NAMALWA (cell line): ENCODE data around the gene TFPT.
"Not testable (repeated sequence)": the region's sequence is repeated elsewhere in the genome, so short reads cannot be mapped to it uniquely, and the experiment has no call there.

Source experiments
- DNase-seq: peaks from one replicate; pipeline ENCODE4 v3.0.0-alpha.2; 2015; ENCODE audit warnings: low spot score

The TFPT gene

GRCh38 chr19:54121259-54121658 is 5.8 kb upstream of the TFPT start:
- DNase-seq: no peak

DNA sequence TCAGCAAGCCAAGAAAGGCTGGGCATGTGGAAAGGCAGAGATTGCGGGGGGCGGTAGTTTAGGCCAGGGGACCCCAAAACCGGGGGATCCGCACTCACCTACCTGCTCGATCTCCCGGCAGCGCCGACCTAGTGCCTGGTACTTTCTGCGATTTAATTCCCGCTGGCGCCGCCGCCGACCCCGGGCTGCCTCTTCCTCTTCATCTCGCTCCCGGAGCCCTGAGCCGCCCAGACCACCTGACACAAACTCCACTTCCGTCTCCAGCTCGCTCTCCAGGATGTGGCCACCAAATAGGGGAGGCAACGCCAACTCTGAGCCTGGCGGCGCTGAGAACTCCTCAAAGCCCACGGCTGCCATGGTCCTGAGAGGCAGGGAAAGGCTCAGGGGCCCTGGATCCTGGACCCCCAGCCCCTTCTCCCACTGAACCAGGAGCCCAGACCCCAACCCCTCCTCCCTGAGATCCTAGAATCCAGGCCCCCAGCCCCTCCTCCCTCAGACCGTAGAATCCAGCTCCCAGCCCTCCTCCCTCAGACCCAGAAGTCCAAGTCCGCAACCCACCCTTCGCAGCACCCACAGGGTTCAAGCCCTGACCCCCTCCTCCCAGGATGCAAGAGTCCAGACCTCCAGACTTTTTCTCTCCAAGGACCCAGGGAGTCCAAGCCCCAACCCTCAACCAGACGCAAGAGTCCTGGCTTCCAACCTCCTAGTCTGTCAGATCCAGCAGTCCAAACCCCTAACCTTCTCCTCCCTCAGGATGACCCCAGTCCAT is 933 bp downstream of the TFPT start:
- no peak for DNase-seq

- no peak for DNase-seq
Measured at GRCh38 chr19:54109651-54110050, 5.8 kb downstream of the TFPT start.

GRCh38 chr19:54108496-54108895 is 7.0 kb downstream of the TFPT start:
- no peak for DNase-seq

- DNase-seq: no peak
Measured at GRCh38 chr19:54107876-54108490, 7.5 kb downstream of the TFPT start.

GRCh38 chr19:54106716-54107115 is 8.7 kb downstream of the TFPT start:
- no peak for DNase-seq

- no peak for DNase-seq
Measured at GRCh38 chr19:54105796-54106195, 9.7 kb downstream of the TFPT start.

DNA sequence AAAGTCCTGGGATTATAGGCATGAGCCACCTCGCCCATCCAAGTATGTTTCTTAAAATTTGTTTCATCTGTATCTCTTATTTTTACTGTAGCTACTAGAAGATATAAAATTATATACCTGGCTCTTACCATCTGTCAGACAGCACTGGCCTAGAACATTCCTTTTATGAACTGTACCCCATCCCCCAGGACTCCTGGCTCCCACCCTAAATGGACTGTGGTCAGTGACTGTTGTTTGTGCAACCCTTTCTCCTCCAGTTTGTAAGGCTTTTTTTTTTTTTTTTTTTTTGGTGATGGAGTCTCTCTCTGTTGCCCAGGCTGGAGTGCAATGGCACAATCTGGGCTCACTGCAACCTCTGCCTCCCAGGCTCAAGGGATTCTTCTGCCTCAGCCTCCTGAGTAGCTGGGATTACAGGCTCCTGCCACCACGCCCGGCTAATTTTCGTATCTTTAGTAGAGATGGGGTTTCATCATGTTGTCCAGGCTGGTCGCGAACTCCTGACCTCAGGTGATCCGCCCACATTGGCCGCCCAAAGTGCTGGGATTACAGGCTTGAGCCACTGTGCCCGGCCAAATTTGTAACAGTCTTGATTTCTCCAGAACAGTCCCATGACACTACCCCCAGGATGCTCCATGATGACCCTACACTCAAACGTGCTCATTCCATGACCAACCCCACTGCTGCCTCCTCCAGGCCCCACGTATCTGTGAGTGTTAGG is 10.3 kb downstream of the TFPT start:
- DNase-seq: no peak

DNA sequence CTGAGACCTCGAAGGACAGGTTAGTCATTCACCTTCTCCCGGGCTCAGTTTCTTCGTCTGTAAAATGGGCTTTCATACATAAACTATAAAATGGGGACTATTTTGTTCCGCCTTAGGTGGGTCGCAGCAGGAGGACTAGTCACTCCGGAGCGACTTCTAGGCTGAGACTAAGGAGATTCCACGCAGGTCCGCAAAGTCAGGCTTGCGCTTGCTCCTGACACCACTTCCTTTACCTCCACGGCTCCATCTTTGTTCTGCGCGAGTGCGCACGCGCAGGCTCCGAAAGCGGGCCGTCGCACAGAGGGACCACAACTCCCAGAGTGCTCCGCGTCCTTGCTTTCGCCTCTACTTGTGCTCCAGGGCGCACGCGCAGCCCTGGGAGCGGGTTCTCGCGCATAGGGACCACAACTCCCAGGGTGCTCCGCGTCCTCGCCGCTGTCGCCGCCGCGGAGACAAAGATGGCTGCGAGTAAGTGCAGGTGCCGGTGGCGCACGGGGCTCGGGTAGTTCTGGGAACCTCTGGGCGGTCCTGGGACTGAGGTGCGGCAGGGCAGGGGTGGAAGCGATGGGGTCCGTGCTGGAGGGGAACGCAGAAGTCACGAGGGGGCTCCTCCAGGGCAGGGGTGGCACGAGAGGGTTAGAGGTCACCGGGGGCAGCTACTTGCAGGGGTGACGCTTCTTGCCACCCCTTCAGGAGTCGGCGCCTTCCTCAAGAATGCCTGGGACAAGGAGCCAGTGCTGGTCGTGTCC is 12.9 kb downstream of the TFPT start, which contains the start of gene NDUFA3:
TSS of gene NDUFA3 (plus strand) at position 435 of the 749 bp plus-strand sequence. CDS start at position 459, 24 bp downstream.
- DNase-seq: peak; percentile 99

DNA sequence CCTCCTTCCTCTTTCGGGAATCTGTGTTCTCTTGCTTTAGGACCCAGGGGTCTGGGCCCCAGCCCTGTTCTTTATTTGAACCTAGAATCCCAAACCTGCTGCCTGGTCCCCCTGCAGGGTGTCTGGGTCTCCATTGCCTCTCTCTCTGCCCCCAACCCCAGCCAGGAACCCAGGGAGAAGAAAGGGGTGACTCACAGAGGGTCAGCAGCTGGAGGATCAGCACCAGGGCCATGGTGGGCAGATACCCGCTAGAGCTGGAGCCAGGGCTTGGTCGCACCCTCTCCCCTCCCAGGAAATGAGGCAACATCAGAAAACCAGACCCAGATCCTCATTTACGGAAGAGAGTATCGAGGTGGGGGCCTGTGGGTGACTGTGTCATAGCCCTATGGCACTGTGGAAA is 14.9 kb downstream of the TFPT start, which contains the start of gene OSCAR:
TSS of gene OSCAR (minus strand) at position 243 of the 400 bp plus-strand sequence. CDS start at position 232, 11 bp downstream.
- DNase-seq: no peak

GRCh38 chr19:54099903-54100255 is 15.6 kb downstream of the TFPT start:
- DNase-seq: not testable (repeated sequence)

DNA sequence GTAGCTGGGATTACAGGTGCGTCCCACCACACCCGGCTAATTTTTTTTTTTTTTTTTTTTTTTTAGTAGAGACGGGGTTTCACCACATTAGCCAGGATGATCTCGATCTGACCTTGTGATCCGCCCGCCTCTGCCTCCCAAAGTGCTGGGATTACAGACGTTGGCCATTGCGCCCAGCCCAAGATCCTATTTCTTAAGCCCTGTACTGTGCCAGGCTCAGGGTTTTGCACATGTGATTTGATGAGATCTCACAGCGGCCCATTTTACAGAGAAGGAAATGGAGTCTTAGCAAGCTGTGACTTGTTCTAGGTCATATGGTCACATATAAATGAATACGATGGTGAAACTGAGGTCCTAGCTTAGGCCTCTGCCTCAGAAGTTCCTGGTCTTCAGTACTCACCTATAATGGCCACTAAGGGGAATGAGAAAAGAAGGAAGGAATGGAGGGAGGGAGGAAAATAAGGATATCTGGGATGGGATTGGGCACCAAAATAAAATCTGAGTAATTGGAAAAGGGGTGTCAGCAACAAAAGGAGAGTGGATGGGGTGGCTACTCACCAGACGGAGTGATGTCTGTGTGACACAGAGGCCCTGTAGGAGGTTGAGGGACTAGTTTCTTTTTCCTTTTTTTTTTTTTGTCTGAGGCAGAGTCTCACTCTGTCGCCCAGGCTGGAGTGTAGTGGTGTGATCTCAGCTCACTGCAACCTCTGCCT is 16.1 kb downstream of the TFPT start:
- no peak for DNase-seq

DNA sequence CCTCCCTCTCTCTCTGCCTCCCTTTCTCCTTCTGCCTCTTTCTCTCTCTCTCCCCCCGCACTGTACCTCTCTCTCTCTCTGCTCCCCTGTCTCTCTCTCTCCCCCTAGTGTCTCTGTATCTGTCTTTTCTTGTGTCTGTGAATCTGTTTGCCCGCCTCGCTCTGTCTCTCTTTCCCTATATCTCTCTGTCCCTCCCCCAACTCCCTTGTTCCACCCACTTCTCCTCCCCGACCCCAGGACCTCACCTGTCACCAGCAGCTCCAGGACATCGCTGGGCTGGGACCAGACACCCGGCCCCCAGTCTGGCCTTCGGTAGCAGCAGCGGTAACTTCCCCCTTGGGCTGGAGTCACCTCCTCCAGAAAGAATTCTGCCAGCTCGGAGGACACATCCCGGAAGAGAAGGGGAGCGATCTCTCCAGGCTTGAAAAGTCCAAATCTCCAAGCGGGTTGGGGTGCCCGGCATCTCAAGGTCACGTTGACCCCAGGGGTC is 18.8 kb downstream of the TFPT start:
- peak; percentile 53 for DNase-seq

GRCh38 chr19:54095859-54096616 is 19.4 kb downstream of the TFPT start:
- not testable (repeated sequence) for DNase-seq

DNA sequence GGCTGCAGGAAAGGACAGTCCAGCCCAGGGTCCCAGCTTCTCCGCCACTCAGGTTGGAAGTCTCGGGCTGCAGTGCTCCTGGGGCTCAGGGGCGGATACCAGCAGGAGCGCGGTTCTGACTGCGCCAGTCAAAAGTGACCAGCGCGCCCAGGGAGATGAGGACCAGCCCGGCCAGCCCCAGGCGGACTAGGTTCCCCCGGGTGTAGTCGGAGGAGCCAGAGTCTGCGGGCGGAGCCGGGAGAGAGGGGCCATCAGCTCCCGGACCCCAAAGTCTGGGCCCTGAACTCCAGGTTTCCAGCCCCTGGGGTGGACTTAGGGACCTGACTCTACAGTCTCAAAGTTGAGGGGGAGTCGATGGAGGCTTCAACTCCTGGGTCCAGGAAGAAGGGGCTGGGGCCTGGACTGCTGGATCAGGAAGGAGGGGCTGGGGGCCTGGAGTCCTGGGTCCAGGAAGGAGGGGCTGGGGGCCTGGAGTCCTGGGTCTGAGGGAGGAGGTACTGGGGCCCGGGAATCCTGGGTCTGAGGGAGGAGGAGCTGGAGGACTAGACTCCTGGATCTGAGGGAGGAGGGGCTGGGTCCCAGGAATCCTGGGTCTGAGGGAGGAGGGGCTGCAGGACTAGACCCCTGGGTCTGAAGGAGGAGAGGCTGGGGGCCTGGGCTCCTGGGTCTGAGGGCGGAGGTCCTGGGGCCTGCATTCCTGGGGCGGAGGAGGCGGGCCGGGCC is 20.2 kb downstream of the TFPT start:
- no peak for DNase-seq

DNA sequence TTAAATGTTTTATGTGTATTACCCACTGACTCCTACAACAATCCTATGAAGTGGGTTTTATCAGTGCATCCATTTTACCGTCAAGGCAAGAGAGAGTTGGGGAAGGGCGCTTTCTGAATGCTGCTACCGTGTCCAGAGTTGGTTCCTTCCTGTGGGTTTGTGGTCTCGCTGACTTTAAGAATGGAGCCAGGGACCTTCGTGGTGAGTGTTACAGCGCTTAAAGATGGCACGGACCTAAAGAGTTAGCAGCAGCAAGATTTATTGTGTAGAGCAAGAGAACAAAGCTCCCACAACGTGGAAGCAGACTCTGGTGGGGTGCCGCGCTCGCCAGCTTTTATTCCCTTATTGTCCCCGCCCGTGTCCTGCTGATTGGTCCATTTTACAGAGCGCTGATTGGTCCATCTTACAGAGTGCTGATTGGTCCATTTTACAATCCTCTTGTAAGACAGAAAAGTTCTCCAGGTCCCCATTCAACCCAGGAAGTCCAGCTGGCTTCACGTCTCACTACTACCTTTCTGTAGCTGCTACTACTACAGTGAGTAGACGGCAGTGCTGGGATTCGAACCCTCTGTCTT is 20.9 kb downstream of the TFPT start:
- no peak for DNase-seq

DNA sequence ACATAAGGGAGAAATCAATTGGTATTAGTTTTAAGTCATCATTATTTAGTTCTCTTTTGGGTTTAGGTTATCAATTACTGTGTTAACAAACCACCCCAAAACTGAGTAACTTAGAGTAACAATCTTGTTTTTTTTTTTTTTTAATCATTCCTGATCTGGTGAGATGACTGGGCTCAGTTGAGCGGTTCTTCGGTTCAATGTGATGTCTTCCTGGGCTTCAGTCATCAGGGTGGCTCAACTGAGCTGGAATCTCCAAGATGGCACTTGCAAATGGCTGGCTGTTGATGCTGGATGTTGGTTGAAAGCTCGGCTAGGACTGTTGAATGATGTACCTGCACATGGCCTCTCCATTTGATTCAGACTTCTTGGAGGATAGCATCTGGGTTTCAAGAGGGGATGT is 31.0 kb downstream of the TFPT start:
- DNase-seq: no peak

GRCh38 chr19:54081032-54081431 is 34.4 kb downstream of the TFPT start, which contains the start of gene TARM1:
TARM1 (minus strand) TSS chr19:54081365; CDS start chr19:54081340, 25 bp downstream.
- DNase-seq: no peak

DNA sequence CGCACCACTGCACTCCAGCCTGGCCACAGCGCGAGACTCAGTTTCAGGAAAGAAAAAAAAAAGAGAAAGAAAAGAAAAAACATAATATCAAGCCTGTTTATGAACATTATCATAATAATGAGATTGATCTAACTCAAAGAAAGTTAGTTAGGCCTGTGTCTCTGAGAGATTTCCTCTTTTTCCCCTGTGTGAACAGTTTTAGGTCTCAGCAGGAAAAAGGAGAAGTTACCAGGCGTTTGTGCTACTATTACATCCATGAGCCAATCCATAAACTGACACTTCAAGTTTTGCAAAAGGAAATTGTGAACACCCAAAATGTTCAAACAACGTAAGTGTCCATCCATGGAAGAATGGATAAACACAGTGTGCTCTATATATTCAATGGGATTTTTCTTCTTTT is 38.1 kb downstream of the TFPT start:
- DNase-seq: no peak
